ENCODE data around the gene ANKRD10.

ANKRD10 gene

GRCh38 chr13:110885966-110886869, 28.7 kb downstream of the ANKRD10 start:
- DNase-seq (ENCODE audit: low read depth in 2 of 2): no peak

DNA sequence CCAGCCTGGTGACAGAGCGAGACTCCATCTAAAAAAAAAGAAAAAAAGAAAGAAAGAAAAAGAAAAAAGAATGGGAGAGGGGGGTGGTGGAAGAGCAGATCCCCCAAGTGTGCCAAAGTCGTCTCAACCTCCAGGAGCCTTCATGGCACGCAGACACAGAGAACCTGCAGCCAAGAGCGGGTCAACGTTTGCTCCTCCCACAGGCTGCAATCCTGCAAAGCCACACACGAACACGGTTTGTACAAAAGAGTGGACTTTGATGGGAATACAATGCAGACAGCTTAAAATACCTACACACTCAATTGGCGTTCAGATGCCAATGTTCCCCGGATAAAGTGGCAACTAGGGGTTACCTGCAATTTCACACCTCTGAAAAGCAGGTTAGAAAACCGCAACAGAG, 29.4 kb downstream of the ANKRD10 start:
- no peak for DNase-seq (ENCODE audit: low read depth in 2 of 2)

DNA sequence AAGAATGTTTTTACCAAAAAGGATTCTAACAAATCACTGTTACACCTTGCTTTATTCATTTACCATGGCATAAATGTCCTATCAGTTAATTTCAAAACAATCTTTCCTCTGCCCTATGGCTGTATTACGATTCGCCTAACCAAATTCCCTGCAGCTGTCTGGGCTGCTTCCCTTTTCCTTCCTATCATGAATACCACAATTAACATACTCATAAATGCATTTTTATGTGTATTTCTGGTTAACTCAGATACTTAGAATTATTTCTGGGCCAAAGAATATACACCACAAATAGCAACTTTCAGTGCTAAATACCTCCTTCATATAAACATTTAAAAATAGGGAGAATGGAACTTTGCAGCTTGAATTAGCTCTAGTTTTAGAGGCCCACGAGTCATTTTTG, 30.4 kb downstream of the ANKRD10 start:
- no peak for DNase-seq (ENCODE audit: low read depth in 2 of 2)

DNA sequence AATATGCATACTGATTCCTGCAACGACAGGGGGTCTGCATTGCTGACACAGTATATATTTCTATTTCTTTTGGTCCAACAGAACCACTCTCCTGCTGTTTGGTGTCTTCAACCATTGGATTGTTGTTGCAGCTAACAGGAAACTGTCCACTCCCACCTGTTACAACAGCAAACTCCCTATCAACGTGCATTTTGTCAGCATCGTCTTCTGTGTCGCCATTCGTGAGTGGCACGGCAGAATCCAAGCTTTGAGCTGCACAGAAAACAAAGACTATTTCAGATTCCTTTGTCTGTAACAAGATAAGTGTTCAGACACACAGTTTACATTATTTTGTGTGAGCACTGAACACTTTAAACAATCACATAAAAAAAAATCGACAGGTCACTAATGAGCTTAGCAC, 31.3 kb downstream of the ANKRD10 start:
- no peak for DNase-seq (ENCODE audit: low read depth in 2 of 2)

DNA sequence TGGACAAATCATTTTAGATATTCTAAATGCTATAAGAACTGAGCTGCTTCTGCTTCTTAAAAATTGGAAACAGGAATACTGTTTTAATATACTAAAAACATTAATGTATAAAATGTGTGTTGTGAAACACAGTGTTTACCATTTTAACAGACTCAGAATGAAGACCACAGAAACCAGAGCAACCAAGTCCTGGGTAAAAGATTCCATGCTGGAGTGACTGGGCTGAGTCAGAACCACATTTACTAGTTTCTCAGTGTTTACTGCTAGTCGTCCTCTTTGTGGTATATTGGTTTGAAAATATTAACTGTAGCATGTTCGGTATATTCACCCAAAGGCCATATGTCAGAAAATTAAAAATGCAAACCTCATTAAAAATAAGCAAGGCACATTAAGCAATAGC, 31.9 kb downstream of the ANKRD10 start:
- DNase-seq (ENCODE audit: low read depth in 2 of 2): no peak

DNA sequence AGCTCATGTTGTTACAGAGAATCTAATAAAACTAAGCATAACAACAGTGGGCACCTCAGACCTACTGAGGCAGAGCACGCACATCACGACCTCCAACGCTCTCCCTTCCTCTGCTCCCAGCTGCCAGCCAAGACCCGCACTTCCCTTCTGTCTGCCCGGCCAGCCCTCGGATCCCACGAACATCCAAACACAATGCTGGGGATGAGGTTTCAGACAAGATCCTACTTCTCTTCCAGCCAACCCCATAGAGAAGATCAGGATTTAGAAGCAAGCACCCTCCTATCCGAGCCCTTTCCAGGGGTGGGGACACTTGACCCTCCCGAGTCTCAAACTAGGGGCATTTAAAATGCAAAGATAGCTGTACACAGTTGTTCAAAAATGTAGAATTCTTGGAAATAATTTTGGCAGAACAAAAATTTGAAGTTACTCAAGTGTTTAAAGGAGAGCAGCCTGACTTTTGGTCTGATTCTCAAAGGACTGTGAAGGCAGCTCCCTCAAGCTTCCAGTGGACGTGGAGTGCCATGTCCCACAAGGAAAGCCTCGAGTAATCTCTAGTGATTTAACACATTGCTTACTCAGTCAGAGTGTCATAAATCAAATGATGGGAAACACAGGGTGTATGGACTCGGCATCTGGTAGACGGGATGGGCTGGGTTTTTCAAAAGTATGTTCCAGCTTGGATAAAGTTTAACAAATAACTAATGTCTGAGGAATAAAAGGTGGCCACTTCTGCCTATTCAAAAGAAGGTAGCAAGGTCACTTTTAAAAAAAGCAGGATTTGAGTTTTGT, 32.8 kb downstream of the ANKRD10 start:
- no peak for DNase-seq (ENCODE audit: low read depth in 2 of 2)

DNA sequence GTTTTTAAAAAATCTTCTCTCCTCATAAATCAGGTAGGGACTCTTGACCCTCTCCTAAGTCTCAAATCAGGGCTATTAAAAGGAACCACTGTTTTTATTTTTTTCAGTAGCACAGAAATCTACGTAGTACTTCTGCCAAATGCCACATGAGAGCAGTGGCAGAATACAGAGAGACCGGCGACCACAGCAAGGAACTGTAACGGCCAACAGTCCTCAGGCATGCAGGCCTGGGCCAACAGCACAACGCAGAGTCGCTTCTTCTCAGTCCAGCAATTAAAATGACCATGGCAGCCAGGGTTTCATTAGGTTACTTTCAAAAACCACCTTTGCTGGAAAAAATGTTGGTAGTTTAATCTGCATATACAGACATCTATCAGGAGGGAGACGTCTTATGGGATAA, 34.2 kb downstream of the ANKRD10 start:
- no peak for DNase-seq (ENCODE audit: low read depth in 2 of 2)

DNA sequence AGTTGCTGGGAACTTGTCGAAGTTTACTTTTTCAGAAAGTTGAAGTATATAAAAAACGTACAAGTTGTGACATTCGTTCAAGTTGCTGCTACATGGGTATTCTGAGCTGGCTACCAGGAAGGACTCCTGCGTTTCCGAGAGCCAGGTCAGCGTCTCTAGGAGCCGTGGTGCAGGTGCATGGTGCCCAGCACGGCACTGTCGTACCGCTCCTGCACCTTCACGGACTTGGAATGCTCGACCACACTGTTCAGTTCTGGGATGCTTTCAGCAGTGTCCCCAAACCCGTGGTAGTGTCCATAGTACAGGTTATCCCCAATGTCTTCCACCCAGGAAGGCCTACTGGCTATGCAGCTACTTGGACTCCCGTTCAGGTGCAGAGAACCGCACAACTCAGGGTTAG, 35.4 kb downstream of the ANKRD10 start:
- no peak for DNase-seq (ENCODE audit: low read depth in 2 of 2)

DNA sequence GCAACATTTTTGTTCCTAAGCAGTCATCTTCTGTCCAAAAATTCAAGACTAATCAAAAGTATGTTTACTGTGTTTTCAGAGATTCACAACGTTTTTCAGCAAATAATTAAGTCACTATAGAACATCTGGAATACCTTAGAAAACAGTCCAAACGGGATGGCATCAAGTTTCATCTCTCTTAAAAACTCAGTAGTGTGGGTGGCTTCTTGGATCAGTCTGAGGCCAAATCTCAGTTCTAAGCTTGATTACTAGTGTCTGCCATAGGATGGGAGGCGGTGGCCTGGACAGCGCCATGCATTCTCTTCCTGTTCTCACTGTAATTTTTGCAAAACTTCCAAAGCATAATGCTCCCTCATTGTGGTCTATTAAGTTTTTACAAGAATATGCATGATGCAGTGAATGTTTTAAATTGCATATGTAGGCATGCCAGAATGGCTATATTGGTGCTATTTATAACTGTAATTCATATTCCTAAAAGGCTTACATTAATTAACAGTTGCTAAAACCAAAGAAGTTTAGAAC, 37.1 kb downstream of the ANKRD10 start:
- no peak for DNase-seq (ENCODE audit: low read depth in 2 of 2)

GRCh38 chr13:110876609-110877008, 38.3 kb downstream of the ANKRD10 start:
- DNase-seq (ENCODE audit: low read depth in 2 of 2): no peak

DNA sequence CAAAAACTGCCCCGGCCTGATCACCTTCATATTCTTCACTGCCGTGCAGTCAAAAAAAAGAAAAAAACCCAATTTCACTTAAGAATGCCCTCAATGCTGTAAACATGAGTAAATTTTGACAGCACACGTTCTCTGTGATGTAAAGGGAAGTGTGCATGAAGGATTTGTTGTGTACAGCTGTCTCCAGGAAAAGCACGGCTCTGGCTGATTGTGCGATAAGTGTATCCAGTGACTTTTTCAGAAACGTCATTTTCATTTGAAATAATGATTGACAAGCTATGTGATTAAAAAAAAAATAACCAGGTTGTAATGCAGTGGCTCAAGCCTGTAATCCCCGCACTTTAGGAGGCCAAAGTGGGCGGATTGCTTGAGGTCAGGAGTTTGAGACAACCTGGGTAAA, 39.6 kb downstream of the ANKRD10 start:
- DNase-seq (ENCODE audit: low read depth in 2 of 2): no peak

DNA sequence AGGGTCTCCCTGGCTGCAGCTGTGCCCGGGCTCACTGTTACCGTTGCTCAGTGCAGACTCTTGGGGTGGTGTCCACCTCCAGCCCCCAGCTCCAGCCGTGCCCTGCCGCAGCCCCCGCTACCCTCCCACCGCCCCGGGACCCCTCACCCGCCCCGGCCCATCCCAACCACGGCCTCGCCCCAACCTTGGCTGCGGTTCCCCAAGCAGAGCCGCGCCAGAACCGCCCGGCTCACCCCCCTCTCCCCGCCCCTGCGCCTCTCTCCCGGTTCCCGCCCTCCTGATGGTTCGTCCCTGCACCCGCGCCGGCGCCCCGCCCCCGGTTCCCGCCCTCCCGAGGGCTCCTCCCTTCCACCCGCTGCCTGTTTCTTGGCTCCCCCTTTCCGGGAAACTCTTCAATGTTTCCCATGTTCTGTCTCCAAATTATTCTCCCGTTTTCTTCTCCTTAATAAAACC, 40.3 kb downstream of the ANKRD10 start:
- DNase-seq (ENCODE audit: low read depth in 2 of 2): peak in 1 of 2 donors; percentile 9

DNA sequence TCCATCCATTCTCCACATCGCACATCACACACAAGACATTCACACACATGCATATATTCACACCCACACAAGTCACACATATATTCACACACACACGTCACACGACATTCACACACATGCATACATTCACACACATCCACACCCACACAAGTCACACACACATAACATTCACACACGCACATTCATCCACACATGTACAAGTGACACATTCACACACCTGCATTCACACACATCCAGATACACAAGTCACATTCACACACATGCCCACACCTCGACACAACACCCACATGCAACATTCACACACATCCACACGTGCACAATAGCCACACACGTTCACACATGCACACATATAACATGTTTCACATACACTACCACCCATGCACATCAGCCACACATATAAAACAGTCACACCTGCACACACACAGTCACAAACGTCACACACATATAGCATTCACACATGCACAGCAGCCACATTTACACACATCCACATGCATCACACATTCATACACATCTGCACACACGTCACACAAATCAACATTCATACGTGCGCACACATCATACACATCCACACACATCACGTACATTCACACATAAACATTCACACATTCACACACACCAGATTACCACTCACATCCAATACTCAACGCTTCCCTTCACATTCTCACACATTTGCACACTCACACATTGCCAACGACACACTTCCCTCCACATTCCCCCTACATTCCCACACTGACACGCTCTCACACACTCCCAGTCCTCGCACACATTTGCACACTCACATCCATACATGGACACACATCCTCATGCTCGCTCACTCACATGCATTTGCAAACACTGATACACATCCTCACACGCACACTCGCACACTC, 41.0 kb downstream of the ANKRD10 start:
- no peak for DNase-seq (ENCODE audit: low read depth in 2 of 2)

DNA sequence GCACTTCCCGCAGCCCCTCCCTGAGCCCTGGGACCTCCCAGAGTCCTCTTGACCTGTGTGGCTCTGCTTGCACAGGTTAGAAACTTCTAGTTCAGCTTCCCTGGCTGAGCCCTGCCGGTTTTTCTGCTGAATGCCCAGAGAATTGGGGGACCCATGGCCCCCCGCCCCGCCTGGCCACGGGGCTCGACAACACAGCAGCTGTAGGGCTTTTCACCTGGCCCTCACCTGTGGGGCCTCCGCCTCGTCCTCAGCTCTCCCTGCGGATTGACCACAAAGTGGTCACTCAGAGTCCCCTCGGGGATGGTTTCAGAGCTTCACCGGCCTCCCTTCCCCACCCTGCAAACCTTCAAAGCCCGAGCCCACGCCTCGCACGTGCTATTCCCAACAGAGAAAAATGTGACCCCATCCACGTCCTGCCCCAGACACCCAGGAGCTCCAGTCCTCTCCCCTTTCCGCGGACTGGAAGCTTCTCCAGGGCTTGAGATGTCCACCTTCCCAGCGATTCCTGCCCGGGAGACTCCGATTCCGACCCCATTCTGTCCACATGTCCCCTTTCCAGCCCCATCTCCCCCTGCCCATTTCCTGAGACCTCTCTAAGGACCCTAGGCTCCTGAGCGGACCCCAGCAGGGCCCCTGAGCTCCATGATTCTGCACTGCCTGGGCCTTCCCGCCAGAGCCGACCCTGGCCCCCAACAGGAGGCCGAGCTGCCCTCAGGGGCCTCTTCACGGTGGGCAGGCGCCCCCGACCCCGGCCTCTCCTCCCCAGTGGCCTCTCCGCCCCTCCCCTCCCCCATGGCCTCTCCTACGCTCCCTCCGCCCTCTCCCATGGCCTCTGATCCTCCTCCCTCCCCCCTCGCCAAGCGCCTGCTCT, 41.9 kb downstream of the ANKRD10 start:
- DNase-seq (ENCODE audit: low read depth in 2 of 2): no peak

DNA sequence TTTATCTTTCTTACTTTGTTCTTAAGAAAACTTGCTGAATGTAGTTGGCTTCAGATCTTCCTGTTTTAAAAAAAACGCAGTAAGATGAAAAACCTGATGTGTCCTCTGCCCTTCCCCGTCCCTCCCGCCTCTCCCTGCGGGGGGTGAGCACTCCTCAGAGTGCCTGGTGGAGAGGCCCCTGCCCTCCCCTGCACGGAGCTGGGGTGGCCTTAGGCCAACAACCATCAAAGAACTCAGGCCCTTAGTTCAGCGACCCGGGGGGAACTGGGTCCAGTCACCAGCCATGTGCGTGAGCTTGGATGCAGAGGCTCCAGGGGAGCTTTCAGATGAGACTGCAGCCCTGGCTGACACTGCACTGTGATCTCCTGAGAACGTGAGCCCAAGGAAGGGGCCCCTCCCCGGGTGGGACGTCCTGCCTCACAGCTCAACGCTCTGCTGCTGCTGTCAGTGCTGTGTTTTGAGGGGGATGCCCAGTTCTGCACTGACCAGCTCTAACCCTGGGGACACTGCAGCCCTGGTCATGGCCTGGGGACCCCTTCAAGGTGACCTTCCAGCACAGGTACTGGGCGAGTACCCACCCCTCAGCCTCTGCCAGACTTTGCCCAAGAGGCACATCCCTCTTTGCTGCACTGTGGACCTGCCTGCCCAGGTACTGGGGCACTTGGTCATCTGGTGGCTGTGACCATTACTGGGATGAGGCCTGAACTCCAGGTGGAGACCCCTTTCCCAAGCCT, 42.7 kb downstream of the ANKRD10 start:
- DNase-seq (ENCODE audit: low read depth in 2 of 2): no peak

DNA sequence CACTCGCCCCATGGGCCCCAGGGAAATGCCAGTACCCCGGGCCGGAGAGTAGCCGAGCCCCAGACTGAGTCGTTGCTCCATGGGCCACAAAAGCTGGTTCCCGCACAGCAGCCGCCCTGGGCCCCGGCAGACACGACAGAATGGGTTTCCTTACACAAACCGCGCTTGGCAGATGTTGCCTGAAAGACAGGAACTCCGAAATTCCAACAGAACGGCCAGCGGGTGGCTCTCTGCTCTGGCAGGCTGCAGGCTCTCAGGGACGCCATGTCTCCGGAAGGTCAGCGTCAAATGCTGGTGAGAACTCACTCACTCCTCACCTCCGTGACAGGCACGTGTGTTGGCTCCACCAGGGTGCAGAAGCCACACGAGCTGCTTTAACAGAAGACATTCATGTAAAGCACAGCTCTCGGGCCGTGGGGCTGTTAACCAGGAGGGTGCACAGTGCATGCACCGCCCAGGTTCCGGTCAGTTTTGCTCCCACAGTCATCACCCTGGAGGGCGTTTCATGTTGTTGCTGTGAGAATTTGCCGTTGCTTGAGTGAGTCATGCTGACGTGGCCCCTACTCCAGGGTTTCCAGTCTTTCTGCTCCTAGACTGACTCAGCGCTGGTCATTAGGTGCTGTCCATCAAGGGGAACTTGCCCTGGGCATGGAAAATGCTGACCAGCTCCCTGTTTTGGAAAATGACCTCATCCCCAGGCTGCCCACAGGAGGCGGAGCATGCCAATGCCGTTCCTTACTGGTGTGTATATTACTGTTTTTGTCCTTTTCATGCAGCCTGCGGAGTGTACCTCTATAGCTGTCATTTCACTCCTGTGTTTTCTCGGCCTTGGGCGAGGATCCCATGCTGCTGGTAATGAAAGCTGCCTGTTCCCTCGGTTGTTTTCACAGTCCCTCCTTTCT, 44.8 kb downstream of the ANKRD10 start:
- no peak for DNase-seq (ENCODE audit: low read depth in 2 of 2)

DNA sequence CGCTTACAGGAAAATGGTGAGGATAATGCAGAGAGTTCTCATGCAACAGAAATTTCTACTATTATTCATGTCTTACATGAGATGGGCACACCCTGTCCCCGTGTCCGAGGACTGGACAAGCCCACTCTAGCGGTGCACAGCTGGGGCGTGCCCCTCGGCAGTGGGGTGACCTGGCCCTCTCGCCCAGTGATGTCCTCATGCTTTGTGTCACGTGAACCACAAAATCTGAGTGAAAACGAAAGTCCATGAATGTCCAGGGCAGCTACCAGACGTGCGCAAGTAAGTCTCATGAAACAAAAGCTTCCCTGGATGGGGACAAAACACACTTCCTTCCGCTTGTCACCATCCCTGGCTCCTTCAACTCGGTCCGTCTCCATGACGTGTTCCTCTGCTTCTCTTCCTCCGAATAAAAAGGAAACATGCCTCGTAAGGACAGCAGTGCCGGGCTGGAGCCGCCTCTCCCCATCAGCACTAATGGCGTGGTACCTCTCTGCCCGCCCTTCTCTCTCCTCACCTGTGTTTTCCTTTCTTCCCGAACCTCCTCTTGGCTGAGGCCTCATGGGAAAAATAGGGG, 45.6 kb downstream of the ANKRD10 start:
- DNase-seq (ENCODE audit: low read depth in 2 of 2): no peak

DNA sequence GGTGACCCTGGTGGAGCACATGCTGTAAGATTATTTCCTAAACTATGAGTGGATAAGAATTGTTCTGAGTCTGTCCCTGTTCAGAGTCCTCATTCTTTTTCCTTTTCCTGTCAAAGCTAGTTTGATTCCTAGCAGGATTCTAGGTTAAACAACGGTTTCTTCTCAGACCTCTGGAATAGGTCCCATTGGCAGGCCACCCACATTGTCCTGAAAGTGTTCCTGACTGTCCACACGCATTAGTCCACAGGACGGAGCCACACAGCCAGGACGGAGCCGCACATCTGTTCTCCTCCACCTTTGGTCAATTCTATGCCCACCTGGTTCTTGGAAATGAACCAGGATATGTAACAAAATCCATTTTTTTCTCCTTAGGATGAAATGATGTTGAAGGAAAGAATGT, 46.1 kb downstream of the ANKRD10 start:
- no peak for DNase-seq (ENCODE audit: low read depth in 2 of 2)

GRCh38 chr13:110867380-110867779, 47.5 kb downstream of the ANKRD10 start:
- DNase-seq (ENCODE audit: low read depth in 2 of 2): no peak

All from stimulated activated CD8-positive, alpha-beta memory T cell treated with anti-CD3 and anti-CD28 coated beads, Interleukin-2, amount 100 ng/mL, for 1 hour (primary cell).